HepG2 (cell line): ENCODE data around the gene SNRPD3. TPM values are rescaled to one million over a fixed set of nuclear protein-coding genes. Genes with fewer than 3 reads are reported as not detected.
A peak's percentile ranks its signal among the peaks of the same experiment; 100 is the strongest.

Source experiments
- AKNA ChIP-seq: sonication (generic); formaldehyde crosslinking; IDR thresholded peaks from 2 replicates; pipeline ENCODE4 v1.4.0; 2020; ENCODE audit warnings: missing genetic modification reagents, borderline replicate concordance
- ARNTL ChIP-seq: sonication (generic); formaldehyde crosslinking; IDR thresholded peaks from 2 replicates; pipeline ENCODE4 v1.4.0; 2020; ENCODE audit warnings: mild to moderate bottlenecking, missing genetic modification reagents
- ATF7 ChIP-seq, 2 experiments: fragments of 450-650 bp in 1 of 2; sonication (generic) in 1 of 2; formaldehyde crosslinking in 1 of 2; IDR thresholded peaks; 2 replicates each; pipeline versions ENCODE4 v1.4.0 to v1.6.1; 2016 to 2020; ENCODE audit warnings: antibody characterized with exemption in 1 of 2, mild to moderate bottlenecking in 1 of 2, missing genetic modification reagents in 1 of 2
- KDM6A ChIP-seq: IDR thresholded peaks from 2 replicates; pipeline ENCODE4 v1.6.1; 2016; ENCODE audit warnings: low read depth
- MNT ChIP-seq: fragments of 450-650 bp; IDR thresholded peaks from 2 replicates; pipeline ENCODE4 v1.6.1; 2016
- MXD4 ChIP-seq: IDR thresholded peaks from 2 replicates; pipeline ENCODE4 v1.6.1; 2016; ENCODE audit warnings: mild to moderate bottlenecking, missing biosample characterization, missing genetic modification reagents
- NFKB2 ChIP-seq: sonication (generic); formaldehyde crosslinking; IDR thresholded peaks from 2 replicates; pipeline ENCODE4 v1.4.0; 2020; ENCODE audit warnings: missing genetic modification reagents, borderline replicate concordance
- PLRG1 ChIP-seq: fragments of 450-650 bp; conservative IDR thresholded peaks from 2 replicates; pipeline ENCODE4 v1.6.1; 2016
- RNF2 ChIP-seq: fragments of 450-650 bp; conservative IDR thresholded peaks from 2 replicates; pipeline ENCODE4 v1.6.1; 2016; ENCODE audit warnings: low read depth
- TRAFD1 ChIP-seq: sonication (generic); formaldehyde crosslinking; IDR thresholded peaks from 2 replicates; pipeline ENCODE4 v1.5.1; 2020; ENCODE audit warnings: missing genetic modification reagents, mild to moderate bottlenecking, borderline replicate concordance
- YEATS2 ChIP-seq: sonication (generic); formaldehyde crosslinking; IDR thresholded peaks from 2 replicates; pipeline ENCODE4 v1.4.0; 2020; ENCODE audit warnings: missing genetic modification reagents, borderline replicate concordance
- ZBTB8A ChIP-seq: sonication (generic); formaldehyde crosslinking; IDR thresholded peaks from 2 replicates; pipeline ENCODE4 v1.4.0; 2020; ENCODE audit warnings: mild to moderate bottlenecking, low read depth, missing genetic modification reagents, borderline replicate concordance
- ZFP91 ChIP-seq: sonication (generic); formaldehyde crosslinking; IDR thresholded peaks from 2 replicates; pipeline ENCODE4 v1.9.0; 2022; ENCODE audit warnings: missing genetic modification reagents, mild to moderate bottlenecking, borderline replicate concordance
- ZNF124 ChIP-seq: sonication (generic); formaldehyde crosslinking; IDR thresholded peaks from 2 replicates; pipeline ENCODE4 v1.4.0; 2020; ENCODE audit warnings: missing genetic modification reagents
- ZNF136 ChIP-seq: sonication (generic); formaldehyde crosslinking; IDR thresholded peaks from 2 replicates; pipeline ENCODE4 v1.8.1; 2022; ENCODE audit warnings: low read depth, mild to moderate bottlenecking, moderate library complexity, missing genetic modification reagents
- ZNF34 ChIP-seq: sonication (generic); formaldehyde crosslinking; IDR thresholded peaks from 2 replicates; pipeline ENCODE4 v1.4.0; 2020; ENCODE audit warnings: mild to moderate bottlenecking, missing genetic modification reagents, borderline replicate concordance
- ZNF589 ChIP-seq: sonication (generic); formaldehyde crosslinking; conservative IDR thresholded peaks from 2 replicates; pipeline ENCODE4 v1.8.0; 2022; ENCODE audit warnings: mild to moderate bottlenecking, moderate library complexity, missing genetic modification reagents
- ZNF674 ChIP-seq: sonication (generic); formaldehyde crosslinking; IDR thresholded peaks from 2 replicates; pipeline ENCODE4 v1.5.0; 2020; ENCODE audit warnings: low read depth, mild to moderate bottlenecking, missing genetic modification reagents
- ZNF780A ChIP-seq: sonication (generic); formaldehyde crosslinking; IDR thresholded peaks from 2 replicates; pipeline ENCODE4 v1.8.0; 2022; ENCODE audit warnings: mild to moderate bottlenecking, missing genetic modification reagents, moderate library complexity
- polyA plus RNA-seq, 8 experiments: library from polyadenylated mRNA; depleted of rRNA in 3 of 8; stranded (reverse) in 7 of 8; unstranded in 1 of 8; fragments of >200 nt; fragmentation: Illumina TruSeq in 4 of 8; extraction: Trizol in 4 of 8; gene quantifications; 2 replicates each; pipeline versions ENCODE4 v1.2.1 to v1.2.3, GENCODE V29; 2011 to 2016; ENCODE audit warnings: low read depth in 4 of 8, missing spikeins in 1 of 8, mixed read lengths in 1 of 8; ENCODE audit not compliant: insufficient read depth in 1 of 8
- total RNA-seq, 5 experiments: library from RNA; depleted of rRNA; stranded (reverse); fragments of >200 nt; fragmentation: Illumina TruSeq; extraction: Trizol; gene quantifications; 2 replicates each; pipeline ENCODE4 v1.2.3, GENCODE V29; 2016; ENCODE audit warnings: low read depth in 1 of 5

The SNRPD3 gene
- total and polyA plus RNA-seq, 2 of the 13 experiments (the other 11 are each of a cell fraction or from before 2014, with no cell fraction given), result 110 to 209 TPM

GRCh38 chr22:24593836-24594568 is 38.2 kb downstream of the SNRPD3 start (continued):
- no peak for TF ChIP-seq TRAFD1
- TF ChIP-seq MXD4 (CRISPR knock-in tag), result no peak
- TF ChIP-seq RNF2, result no peak
- 0 out of 2 replicates have a peak, but pooled peaks have one; percentile 5 for TF ChIP-seq KDM6A (CRISPR knock-in tag)
- TF ChIP-seq ZNF780A (CRISPR knock-in tag), result no peak
- no peak for TF ChIP-seq ATF7 (IDR thresholded peaks at IDR 0.05)
- no peak for TF ChIP-seq ATF7 (CRISPR knock-in tag; IDR thresholded peaks at IDR 0.05)
- no peak for TF ChIP-seq YEATS2
- no peak for TF ChIP-seq ZNF674 (CRISPR knock-in tag)
- TF ChIP-seq AKNA (CRISPR knock-in tag), result no peak
- TF ChIP-seq PLRG1, result no peak
- TF ChIP-seq ZNF136 (CRISPR knock-in tag), result peak; percentile 64; the same call in 1 of the 2 replicates
- TF ChIP-seq ZNF124 (CRISPR knock-in tag), result peak; percentile 84; the same call in 1 of the 2 replicates
- TF ChIP-seq NFKB2 (CRISPR knock-in tag), result no peak
- no peak for TF ChIP-seq MNT
- TF ChIP-seq ZNF34 (CRISPR knock-in tag), result no peak
- TF ChIP-seq ZFP91, result peak; percentile 48; the same call in 1 of the 2 replicates
- TF ChIP-seq ZBTB8A (CRISPR knock-in tag), result no peak
- TF ChIP-seq ZNF589 (CRISPR knock-in tag), result no peak
- no peak for TF ChIP-seq ARNTL
